ENCODE results near the gene AUP1.
"Not testable (repeated sequence)": the region's sequence is repeated elsewhere in the genome, so short reads cannot be mapped to it uniquely, and the experiment has no call there.

AUP1 gene, protein sequence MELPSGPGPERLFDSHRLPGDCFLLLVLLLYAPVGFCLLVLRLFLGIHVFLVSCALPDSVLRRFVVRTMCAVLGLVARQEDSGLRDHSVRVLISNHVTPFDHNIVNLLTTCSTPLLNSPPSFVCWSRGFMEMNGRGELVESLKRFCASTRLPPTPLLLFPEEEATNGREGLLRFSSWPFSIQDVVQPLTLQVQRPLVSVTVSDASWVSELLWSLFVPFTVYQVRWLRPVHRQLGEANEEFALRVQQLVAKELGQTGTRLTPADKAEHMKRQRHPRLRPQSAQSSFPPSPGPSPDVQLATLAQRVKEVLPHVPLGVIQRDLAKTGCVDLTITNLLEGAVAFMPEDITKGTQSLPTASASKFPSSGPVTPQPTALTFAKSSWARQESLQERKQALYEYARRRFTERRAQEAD

DNA sequence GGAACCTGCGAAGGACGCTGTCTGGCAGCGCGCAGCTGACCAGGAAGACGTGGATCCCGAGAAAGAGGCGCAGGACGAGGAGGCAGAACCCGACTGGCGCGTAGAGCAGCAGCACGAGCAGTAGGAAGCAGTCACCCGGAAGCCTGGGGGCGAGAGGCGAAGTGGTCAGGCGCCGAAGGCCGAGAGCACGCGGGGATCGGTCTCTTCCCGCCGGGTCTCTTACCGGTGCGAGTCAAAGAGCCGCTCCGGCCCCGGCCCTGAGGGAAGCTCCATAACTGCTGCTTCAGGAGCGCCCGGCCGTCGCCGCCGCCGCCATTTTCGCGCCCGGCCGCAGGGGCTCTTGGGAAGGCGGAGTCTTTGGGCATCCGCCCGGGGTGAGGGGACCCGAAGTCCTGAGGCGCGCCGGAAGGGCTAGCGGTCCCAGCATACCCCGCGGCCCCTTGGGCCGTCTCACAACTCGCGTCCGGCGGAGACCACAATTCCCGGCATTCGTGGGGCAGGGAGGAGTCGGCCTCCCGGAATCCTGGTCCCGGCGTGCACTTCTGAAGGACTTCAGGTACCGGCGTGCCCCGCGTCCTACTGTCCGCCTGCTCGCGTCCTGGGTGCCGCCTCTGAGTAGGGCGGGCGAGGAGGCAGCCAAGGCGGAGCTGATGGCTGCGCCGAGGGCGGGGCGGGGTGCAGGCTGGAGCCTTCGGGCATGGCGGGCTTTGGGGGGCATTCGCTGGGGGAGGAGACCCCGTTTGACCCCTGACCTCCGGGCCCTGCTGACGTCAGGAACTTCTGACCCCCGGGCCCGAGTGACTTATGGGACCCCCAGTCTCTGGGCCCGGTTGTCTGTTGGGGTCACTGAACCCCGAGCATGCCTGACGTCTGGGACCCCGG, at the start of gene AUP1, which contains the start of gene HTRA2:
AUP1 (minus strand) TSS at position 350 of the 882 bp plus-strand sequence; CDS start at position 273, 77 bp downstream.
HTRA2 (plus strand) TSS at position 577 of the 882 bp plus-strand sequence; CDS start at position 651, 74 bp downstream.
- Histone ChIP-seq H3K4me3 (peak within 1 kb of the TSS; percentile 91 to 96 (median 94)), H3K27ac (peak within 1 kb of the TSS; percentile 77 to 98 (median 94))

DNA sequence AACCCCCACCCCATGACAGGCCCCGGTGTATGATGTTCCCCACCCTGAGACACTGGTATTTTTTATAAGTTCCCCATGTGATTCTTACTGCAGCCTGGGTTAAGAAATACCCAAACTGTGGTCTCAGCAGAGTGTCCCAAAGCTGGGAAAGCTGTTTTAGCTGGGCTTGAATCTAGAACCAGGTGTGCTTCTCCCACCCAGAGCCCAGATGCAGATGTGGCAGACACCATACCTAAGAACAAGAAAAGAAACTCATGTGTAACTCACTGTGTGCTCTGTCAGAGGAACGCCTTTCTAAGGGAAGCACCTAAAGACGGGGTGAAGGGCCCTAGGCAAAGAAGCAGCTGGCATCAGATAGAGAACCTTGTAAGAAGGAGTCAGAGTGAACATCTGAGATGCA, 48.9 kb upstream of the AUP1 start:
- Histone ChIP-seq H3K27ac (peak overlapping the region in 6 of 21 experiments; percentile 9 to 78 (median 60)), H3K4me3 (no peak overlapping the region)

DNA sequence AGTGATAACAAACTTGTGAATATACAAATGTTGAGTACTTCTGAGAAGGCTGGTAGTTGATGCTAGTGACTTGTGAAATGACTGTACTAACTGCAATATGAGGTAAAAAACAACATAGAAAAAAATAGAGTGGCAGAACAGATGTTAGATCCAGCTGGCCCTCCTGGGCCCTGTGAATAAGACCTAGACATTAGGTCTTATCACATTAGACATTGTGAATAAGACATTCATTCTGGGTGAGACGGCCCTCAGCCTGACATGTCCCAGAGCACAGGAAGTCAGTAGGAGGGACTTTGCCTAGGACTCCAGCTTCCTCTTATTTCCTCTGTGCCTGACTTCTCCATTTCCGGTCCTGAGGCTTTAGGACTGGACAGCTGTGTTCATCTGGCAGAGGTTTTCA, 47.9 kb upstream of the AUP1 start:
- peak overlapping the region in 12 of 21 experiments; percentile 18 to 80 (median 60) for H3K27ac ChIP-seq

DNA sequence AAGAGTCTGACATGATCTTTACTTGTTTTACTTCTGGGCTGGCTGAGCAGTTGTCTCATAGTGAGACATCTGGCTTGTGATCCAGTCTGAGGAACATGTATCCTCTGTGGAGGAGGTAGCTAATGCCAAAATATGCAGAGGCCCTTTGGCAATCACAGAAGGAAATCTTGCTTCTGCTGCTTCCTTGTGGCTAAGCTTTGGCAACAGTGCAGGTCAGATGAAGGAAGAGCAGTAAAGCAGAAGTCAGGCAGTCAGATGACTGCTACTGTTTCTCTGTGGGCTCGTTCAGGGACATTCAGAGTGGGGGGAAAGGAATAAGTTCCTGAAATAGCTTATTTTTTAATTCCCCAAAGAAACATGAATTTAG, 47.3 kb upstream of the AUP1 start:
- Histone ChIP-seq H3K27ac (peak overlapping the region in 13 of 21 experiments; percentile 34 to 81 (median 63)), H3K4me3 (no peak overlapping the region)

More for the DNA sequence above, 47.9 kb upstream of the AUP1 start:
- H3K4me3 ChIP-seq, result no peak overlapping the region

DNA sequence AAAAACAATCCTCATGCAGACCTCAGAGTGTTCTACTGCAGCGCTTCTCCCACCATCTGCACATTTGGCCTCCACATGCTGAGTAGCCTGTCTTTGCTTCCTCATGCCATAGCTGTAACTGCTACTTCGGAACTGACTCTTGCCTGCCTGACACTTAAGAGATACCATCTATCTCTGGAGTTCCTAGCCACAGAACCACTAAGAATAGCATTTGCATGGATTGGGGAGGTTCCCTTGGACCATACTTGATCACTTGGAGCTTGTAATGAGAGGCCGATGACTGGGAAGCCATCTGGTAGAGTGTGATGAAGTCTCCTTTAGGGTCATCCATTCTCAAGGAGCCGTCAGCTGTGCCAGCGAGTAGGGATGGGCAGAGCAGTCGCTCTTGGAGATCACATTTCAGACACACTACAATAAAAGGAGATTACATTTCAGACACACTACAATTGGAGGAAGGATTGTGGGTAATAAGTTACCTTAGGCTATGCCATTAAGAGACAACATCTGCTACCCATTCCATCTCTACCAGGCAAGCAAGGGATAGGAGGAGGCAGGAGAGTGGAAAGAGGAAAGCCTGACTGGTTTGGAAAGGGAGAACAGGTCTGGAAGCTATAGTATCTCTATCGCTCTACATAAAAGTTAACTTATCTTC, 46.8 kb upstream of the AUP1 start:
- Histone ChIP-seq H3K4me3 (no peak overlapping the region), H3K27ac (peak overlapping the region in 14 of 21 experiments; percentile 26 to 81 (median 62))

DNA sequence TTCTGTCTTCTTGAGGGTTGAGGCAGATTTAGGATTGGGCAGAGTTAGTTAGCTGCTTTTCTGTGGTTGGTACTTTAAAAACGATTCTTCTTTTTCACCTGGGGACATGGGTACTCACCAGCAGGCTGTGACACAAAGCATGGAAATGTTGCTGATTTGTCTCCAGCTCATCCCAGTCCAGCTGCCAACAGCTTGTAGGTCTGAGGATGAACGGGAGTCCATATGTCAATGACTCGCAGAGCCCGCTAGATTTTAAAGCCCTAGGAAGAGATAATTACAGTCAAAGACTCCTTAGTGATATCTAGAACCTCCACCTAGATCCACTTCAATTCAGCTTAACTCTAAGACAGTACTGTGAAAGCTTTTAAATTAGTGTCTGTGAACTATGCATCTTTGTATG, 45.8 kb upstream of the AUP1 start:
- Histone ChIP-seq H3K27ac (peak overlapping the region in 5 of 21 experiments; percentile 46 to 81 (median 72)), H3K4me3 (no peak overlapping the region)

DNA sequence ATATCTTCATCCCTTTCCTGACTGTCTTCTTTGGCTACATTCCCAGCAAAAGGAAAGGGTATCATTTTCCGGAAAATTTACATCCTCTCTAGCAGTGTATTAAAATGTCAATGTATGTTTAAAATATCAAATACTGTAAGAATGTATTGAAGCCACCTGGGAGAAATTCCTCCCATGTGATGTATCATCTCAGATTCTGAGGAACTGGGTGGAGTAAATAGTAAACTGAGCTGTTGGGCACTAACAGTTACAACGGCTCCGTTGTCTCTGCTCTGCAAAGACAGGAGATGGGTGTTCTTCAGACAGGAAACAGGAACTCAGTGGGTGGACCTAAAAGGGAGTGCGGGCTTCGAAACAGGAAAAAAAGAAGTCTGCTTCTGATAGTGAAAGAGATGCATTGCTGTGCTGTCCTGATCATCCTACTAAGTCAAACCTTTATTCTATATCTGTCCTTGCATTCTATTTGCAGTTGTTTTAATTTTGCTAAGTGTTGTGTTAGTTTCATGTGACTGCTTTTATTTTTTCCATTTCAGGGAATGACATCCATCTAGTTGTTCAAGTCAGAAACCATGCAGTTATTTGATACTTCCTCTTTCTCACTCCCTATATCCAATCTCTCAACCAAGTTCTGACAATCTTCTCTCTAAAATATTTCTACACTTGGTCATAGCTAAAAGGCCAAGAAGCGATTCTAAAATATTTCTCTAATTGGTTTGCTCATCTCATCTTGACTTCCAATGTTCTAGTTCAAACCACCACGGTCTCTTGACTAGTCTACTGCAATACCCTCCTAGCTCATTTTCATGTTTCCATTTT, 44.4 kb upstream of the AUP1 start:
- Histone ChIP-seq H3K4me3 (no peak overlapping the region), H3K27ac (peak overlapping the region in 10 of 21 experiments; percentile 28 to 63 (median 54))

DNA sequence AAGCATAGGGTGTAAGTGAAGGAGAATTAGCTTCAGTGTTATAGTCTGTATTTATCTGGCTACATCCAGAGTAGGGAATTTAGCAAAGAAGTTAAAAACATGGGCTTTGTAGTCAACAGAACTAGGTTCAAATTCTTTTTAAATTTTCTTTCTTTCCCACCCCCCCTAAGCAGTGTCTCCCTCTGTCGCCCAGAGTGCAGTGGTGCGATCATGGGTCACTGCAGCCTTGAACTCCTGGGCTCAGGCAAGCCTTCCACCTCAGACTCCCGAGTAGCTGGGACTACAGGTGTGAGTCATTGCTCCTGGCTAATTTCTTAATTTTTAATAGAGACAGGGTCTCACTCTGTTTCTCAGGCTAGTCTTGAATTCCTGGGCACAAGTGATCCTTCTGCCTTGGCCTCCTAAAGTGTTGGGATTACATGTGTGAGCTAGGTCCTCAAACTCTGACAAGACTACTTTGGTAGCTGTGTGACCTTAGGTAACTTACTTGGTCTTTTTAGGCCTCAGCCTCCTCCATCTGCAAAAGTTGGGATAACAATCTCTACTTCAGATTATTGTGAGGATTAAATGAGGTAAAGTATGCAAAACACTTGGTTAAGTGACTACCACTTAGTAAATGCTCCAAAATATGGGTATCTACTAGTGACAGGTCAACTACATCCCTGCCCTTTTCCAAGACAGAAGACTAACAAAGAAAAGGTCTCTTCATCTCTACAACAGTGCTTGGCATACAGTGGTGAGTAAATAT, 42.8 kb upstream of the AUP1 start:
- Histone ChIP-seq H3K27ac (peak overlapping the region in 2 of 21 experiments; percentile 31 to 61), H3K4me3 (no peak overlapping the region)

DNA sequence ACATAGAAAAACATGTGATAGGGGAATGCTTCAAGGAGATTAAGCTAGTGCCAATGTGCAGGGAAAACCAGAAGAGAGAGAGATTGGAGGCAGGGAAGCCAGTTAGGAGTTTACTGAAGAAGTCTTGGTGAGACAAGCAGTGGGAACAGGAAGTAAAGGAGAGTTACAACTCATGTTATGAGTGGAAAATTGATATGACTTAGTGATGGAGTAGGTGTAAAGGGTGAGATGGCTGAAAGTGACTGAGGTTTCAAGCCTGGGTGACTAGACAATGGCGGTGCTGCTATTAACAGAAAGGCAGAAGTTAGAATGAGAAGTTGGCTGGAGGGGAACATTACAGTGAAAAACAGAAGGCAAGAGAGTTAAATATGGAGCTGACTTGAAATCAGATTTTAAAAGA, 41.6 kb upstream of the AUP1 start:
- H3K4me3 ChIP-seq, result no peak overlapping the region
- peak overlapping the region in 6 of 21 experiments; percentile 9 to 61 (median 28) for H3K27ac ChIP-seq

DNA sequence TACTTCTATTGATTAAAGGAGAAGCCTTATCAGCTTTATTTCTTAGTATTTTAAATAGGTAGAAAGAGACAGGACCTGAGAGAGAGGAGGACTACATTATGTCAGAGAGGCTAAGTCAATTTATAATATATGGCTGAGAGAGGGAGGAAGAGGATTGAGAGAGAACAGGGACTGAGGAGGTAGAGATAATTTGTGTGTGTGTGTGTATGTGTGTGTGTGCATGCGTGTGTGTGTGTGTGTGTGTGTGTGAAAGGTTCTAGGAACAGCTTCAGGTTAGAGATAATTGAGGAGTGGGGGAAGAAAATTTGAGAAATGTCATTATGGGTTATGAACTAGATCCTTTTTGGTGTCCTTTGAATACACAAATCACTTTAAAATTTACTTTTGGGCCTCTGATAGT, 40.2 kb upstream of the AUP1 start:
- no peak overlapping the region for H3K27ac ChIP-seq
- H3K4me3 ChIP-seq, result no peak overlapping the region

DNA sequence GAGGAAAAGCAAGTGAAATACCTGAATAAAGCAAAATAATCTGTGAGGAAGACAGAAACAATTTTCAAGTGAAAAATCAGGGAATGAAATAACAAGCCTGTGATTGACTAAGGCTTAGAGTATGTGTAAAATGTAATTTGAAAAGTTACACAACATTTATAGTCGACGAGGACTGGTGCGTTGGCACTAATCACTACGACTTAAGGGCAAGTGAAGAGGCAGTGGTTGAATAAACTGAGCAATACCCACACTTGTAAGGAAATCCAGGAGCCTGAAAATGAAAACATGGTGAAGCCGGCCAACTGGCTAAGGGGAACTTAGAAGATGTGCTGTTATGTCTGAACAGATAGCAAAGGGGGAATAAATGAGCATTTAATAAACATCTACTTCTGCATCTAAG, 38.4 kb upstream of the AUP1 start:
- peak overlapping the region in 4 of 21 experiments; percentile 0 to 59 (median 46) for H3K27ac ChIP-seq
- no peak overlapping the region for H3K4me3 ChIP-seq

DNA sequence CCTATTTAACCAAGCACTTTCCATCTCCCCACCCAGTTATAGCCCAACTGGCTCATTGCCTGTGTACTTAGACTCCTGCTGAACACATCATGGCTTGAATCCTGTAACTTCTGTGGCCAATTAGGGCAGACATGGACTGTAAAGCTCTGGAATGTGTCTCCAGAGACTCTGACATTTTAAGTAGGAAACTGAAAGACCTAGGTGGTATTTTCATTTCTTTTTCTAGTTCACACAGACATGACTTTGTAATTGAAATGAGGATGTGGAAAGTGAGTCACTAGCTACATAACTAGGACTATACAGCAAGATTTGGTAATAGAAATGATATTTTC, 37.2 kb upstream of the AUP1 start:
- Histone ChIP-seq H3K27ac (peak overlapping the region in 6 of 21 experiments; percentile 15 to 59 (median 42)), H3K4me3 (no peak overlapping the region)

DNA sequence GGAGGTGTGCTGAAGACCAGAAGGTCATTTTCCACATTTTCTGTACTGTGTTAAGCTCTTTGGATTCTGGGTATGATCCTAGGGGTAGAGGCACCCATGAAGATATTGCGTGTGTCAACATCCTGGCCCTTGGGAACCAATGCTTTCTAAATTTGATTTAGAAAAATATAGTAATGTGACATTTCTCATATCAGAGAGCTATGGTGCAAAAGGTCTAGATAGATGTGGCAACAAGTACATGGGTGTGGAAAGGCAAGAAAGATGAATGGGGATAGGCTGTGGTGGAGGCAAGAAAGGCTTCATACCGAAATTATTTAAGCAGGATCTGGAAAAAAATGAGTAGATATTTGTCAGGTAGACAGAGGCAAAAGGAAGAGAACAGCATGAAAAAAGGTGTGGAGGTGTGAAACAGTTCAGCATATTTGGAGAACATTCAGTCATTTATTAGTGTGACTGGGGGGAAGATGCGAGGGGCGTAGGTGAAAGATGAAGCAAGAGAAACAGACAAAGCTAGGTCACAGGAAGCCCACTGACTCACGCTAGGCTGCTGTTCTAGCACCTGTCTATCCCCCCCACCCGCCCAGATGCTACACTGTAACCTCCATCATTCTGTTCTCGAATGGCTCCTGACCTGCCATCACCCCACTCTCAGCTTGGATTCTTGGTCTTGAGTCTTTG, 36.7 kb upstream of the AUP1 start:
- Histone ChIP-seq H3K4me3 (no peak overlapping the region), H3K27ac (peak overlapping the region in 6 of 21 experiments; percentile 15 to 59 (median 42))

DNA sequence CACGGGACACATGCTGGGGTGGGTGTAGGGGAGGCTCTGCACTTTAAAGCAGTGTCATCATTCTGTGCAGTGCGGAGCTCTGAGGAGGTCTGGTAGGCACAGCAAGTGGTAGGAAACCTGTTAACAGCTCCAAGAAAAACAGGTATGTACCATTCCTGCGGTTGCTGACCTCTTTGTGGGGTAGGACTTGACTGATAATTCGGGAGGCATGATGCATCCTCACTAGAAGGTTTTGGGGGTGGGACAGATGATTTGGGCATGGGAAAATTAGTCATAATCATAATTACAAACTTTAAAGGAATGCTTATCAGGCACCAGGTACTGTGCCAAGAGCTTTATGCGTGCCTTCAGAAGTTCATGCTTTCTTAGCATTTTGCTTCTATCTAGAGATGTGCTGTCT, 34.7 kb upstream of the AUP1 start:
- no peak overlapping the region for H3K4me3 ChIP-seq
- no peak overlapping the region for H3K27ac ChIP-seq

DNA sequence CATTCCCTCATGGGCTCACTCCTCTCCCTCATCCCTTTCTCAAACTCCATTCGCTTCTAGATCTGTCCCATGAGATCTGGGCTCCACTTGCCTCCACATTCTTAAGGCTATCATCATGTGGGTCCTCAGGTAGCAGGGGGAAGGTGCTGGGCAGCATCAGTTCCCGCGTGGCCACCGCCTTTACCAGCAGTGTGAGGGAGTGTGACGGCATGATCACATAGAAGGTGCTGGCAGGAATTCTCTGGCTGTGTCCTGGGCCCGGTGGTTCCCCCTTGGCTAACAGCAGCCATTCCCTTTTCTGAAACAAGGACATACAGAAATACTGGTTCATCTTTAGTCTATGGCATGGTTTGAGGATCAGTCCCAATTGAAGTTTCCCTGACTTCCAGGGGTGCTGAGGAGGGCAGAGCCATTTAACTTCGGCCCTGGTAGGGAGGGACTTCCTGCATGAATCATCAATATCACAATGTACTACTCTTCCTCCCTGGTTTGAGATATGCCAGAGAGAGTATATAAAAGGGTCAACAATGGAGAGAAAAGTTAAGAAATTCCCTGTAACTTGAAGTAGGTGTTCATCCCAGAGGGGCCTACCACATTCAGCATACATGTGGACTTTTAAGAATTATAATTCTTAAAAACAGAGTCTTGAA, 32.7 kb upstream of the AUP1 start:
- H3K27ac ChIP-seq, result no peak overlapping the region
- no peak overlapping the region for H3K4me3 ChIP-seq

DNA sequence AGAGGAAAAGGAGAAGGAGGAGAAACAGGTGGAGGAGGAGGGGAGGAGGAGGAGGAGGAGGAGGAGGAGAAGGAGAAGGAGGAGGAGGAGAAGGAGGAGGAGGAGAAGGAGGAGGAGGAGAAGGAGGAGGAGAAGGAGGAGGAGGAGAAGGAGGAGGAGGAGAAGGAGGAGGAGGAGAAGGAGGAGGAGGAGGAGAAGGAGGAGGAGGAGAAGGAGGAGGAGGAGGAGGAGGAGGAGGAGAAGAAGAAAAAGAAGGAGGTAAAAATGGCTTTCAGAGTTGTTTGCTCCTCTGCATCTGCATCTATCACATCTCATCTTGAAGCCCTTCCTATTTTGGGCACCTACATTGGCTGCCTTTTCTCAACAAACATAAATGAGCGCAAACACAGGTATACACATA, 31.5 kb upstream of the AUP1 start:
- not testable (repeated sequence) for H3K27ac ChIP-seq, H3K4me3 ChIP-seq

DNA sequence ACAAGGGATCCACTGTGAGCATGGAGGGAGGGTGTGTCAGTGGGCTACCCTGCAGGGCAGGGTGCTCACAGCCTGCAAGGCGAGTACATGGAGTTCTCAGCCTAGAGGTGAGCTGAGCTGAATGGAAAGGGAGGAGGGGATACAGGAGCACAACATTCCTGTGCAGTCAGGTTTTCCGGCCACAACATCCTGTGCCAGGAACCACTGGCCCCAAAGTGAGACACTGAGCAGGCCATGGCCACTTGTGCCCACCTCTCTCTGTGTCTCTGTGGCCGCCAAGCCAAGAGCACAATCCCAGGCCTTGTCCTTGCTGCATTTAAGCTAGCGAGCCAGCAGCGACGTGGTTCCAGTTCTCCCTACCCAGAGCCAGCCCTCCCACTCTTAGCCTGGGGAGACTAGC, 31.1 kb upstream of the AUP1 start:
- H3K4me3 ChIP-seq, result no peak overlapping the region
- no peak overlapping the region for H3K27ac ChIP-seq
